ENCODE data around the gene LRRIQ4.

DNA sequence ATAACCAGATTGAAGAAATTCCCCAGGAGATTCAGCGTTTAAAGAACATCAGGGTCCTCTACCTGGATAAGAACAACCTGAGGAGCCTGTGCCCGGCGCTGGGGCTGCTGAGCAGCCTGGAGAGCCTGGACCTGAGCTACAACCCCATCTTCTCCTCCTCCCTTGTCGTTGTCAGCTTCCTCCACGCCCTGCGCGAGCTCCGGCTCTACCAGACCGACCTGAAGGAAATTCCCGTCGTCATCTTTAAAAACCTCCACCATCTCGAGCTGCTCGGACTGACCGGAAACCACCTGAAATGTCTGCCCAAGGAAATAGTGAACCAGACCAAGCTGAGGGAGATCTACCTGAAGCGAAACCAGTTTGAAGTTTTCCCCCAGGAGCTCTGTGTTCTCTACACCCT lies 9.4 kb downstream of the LRRIQ4 start:
- TF ChIP-seq CTCF (conservative IDR thresholded peaks at IDR 0.05) (no peak), EZH2 (IDR thresholded peaks at IDR 0.05; ENCODE audit: low read depth) (no peak)

Data from PC-9 (cell line).